GM08714 (cell line): ENCODE results near the gene TEX19.

Source experiments
- H3K4me3 ChIP-seq: fragments of 200-500 bp; sonication (Bioruptor generic); 2 replicates; pipeline ENCODE4 v1.5.1; 2014; ENCODE audit warnings: mild to moderate bottlenecking, low read length, inconsistent platforms
- ZNF274 ChIP-seq: IDR thresholded peaks from 2 replicates; pipeline ENCODE4 v1.6.1; 2012; ENCODE audit warnings: mild to moderate bottlenecking, low read depth, low read length

TEX19 gene, protein sequence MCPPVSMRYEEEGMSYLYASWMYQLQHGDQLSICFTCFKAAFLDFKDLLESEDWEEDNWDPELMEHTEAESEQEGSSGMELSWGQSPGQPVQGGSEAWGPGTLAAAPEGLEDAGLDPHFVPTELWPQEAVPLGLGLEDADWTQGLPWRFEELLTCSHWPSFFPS

DNA sequence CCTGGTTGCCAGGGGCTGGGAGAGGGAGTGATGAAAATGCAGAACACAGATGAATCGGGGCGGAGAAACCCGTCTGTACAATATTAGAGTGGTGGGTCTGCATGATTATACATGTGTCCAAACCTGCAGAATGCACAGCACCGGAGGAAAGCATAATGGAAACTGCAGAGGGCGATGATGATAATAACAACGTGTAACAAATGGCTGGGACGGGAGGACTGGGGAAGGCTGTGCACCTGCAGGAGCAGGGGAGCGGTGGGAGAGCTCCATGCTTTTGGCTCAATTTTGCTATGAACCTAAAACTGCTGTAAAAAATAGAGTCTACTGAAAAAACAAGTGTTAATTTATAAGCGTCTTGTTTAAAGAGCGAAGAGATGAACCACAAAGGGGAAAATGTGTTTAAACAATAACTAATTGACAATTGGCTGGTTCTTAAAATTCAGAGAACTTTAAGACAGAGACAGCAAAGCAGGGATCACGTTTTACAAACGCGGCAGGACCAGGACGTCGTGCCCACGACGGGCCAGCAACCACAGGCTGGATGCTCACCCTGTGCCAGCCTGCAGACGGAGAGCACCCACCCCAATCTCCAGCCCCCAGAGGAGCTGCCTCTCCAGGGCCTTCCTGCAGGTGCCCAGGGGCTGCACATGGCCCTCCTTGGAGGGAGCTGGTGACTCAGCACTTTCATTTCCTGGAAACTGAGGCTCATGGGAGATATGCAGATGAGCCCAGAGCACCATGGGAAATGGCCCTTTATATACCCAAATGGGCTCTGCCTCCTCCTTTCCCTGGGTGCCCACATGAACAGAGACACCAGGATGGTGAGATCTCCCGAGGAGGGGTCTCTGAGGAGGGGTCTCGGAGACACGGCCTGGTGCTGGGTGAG lies at the start of gene TEX19:
Gene TEX19 (plus strand): TSS at position 783 of the 886 bp plus-strand sequence. CDS start 2,904 bp downstream, outside the sequence.
- no peak for TF ChIP-seq ZNF274
- H3K4me3 ChIP-seq = no peak within 1 kb of the TSS; the same call in 1 of the 2 replicates

DNA sequence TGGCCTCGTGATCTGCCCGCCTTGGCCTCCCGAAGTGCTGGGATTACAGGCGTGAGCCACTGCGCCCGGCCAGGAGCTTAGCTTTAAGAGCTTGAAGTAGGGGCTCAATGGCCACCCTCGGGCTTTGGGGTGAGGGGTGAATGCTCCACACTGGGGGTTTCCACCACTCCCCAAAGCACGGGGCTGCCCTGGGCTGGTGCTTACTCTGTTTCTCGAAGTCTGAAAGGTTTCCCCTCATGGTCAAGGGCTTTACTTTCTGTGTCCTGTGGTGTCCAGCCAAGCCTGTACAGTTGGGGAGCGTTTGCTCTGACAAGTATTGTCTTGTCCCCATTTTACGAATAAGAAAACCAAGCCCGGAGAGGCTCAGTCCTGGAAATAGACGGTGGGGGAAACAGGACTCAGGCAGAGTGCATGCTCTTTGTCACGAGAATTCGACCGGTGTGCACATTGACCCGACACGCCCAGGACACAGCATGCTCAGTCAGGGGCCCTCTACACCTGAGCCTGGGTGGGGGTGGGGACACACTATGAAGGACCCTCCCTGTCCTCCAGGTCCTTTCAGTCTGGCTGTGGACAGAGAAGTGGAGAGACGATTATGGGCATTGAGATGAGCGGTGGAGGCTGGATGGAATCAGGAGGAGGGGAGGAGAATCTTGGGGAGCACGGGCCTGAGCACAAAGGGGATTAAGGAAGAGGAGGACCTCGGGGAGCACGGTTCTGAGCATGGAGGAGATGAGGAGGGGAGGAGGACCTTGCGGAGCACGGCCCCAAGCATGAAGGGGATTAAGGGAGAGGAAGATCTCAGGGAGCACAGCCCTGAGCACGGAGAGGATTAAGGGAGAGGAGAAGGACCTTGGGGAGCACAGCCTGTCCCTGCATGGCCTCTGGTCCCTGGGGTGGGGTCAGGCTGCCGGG lies 49.1 kb upstream of the TEX19 start:
- H3K4me3 ChIP-seq = no peak overlapping the region
- TF ChIP-seq ZNF274 = no peak

DNA sequence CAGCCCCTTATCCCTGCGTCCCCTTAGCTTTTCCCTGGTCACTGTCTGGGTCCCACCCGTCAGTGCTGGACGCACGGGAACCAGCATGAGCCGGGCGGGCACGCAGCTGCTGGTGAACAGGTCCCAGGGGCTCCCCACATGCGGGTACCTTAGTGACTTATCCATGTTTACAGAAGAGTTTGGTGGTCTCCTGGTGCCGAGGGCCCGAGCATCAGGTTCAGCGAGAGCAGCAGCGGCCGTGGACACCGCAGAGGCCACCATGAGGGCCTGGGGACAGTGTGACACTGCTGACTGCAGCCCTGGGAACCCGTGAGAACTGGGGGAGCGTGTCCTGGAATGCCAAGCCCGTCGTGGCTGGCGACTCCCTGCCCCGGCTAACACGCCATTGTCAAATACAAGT lies 48.2 kb upstream of the TEX19 start:
- no peak overlapping the region for H3K4me3 ChIP-seq
- TF ChIP-seq ZNF274 = no peak

- no peak for TF ChIP-seq ZNF274
- no peak overlapping the region for H3K4me3 ChIP-seq
Measured at GRCh38 chr17:82311971-82312370, 47.1 kb upstream of the TEX19 start.

GRCh38 chr17:82313195-82314011 lies 45.6 kb upstream of the TEX19 start:
- TF ChIP-seq ZNF274 = no peak
- no peak overlapping the region for H3K4me3 ChIP-seq

DNA sequence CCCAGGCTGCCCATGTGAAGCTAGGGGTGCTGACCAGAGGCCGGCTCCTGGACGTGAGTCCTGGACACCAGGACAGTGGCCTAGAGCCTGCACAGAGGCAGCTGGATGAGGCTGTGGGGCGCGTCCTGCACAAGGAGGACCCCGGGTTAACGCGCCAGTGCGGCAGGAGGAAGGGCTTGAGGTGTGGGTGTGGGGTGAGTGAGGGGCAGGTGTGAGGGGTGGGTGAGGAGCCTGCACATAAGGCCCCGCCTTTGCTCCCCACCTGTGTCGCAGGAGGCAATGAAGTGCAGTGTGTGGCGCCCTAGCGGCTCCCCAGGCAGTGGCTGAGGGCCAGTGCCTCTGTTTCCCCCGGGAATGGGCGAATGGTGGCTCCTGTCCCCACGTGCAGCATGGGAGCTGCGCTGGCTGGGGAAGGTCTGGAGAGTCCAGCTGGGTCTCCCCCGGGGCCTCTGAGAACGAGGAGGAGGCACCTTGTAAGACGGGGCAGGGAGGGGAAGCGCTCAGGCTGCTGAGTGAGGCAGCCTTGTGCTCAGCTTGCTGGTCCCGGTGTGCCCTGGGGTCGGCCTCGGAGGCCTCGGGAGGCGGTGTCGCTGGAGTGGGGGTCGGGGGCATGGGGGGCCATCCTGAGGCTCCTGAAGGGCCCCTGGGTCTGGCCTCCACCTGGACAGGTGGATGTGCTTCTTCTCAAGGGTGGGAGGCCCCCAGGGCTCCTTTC lies 44.9 kb upstream of the TEX19 start:
- H3K4me3 ChIP-seq = no peak overlapping the region
- no peak for TF ChIP-seq ZNF274

GRCh38 chr17:82314727-82315605 lies 44.1 kb upstream of the TEX19 start:
- no peak overlapping the region for H3K4me3 ChIP-seq
- no peak for TF ChIP-seq ZNF274

GRCh38 chr17:82315703-82316358 lies 43.2 kb upstream of the TEX19 start:
- H3K4me3 ChIP-seq = no peak overlapping the region
- no peak for TF ChIP-seq ZNF274

- H3K4me3 ChIP-seq = no peak overlapping the region
Measured at GRCh38 chr17:82316651-82317393, 42.2 kb upstream of the TEX19 start.

DNA sequence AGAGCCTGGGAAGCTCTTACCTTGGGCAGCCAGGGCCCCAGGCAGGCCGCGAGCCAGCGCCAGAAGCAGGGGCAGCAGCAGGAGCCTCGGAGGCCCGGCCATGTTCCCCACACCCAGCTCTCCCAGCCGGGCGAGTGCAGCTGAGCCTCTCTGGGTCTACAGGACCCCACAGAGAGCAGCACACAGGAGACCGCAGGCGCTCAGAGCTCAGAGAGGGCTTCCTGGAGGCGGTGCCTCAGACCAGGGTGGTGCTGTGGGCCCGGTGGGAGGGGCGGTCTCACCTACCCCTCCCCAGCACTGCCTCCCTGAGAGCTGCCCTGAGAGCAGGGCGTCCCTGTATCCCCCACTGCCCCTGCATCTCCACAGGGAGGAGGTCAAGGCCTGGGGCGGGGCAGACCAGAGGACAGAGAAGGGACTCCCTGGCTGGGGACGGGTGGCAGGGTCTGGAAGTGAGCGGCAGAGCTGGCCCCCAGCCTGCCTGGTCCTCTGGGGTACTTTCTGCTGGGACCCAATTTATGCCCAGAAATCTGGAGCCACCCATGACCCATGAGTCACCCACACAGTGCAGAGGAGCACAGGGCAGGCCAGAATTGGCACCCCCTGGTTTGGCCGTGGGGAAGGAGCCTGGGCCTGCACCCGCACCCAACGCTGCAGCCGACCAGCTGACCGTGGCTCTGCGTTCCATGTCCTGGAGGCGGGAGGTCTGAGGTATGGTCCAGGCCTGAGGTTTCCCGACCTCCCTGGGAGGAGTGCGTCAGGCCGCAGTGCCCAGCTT lies 41.5 kb upstream of the TEX19 start, which contains the start of gene CD7:
Gene CD7 (minus strand): TSS at position 215 of the 775 bp plus-strand sequence. CDS start 113 bp downstream, at position 102.
- no peak for TF ChIP-seq ZNF274
- H3K4me3 ChIP-seq = no peak within 1 kb of the TSS

More at GRCh38 chr17:82316651-82317393, 42.2 kb upstream of the TEX19 start:
- TF ChIP-seq ZNF274 = no peak
